OCI-LY1 (cell line): ENCODE results near the gene CORO1C.

ENCODE experiments used
- H2AFZ ChIP-seq: fragments of 200-600 bp; sonication (generic), shearing (Covaris generic); 2 replicates; pipeline ENCODE4 v1.6.0; 2014; ENCODE audit warnings: antibody characterized with exemption, mild to moderate bottlenecking, low read length
- H3F3A ChIP-seq: fragments of 200-600 bp; sonication (generic), shearing (Covaris generic); 2 replicates; pipeline ENCODE4 v1.6.0; 2014; ENCODE audit warnings: mild to moderate bottlenecking, antibody characterized with exemption, low read length, moderate library complexity; ENCODE audit not compliant: insufficient read depth
- H3K27ac ChIP-seq: fragments of 200-600 bp; sonication (generic); 2 replicates; pipeline ENCODE4 v1.5.1; 2014; ENCODE audit warnings: low read length, mixed run types, mild to moderate bottlenecking, low read depth; ENCODE audit not compliant: poor library complexity, severe bottlenecking
- H3K27me3 ChIP-seq: fragments of 200-600 bp; sonication (generic); 2 replicates; pipeline ENCODE4 v1.6.0; 2014; ENCODE audit warnings: antibody characterized with exemption, mild to moderate bottlenecking, low read length, moderate library complexity; ENCODE audit not compliant: insufficient read depth
- H3K36me3 ChIP-seq: fragments of 200-600 bp; sonication (generic); 2 replicates; pipeline ENCODE4 v1.6.1; 2014; ENCODE audit warnings: mild to moderate bottlenecking, antibody characterized with exemption, low read length, moderate library complexity, mixed read lengths; ENCODE audit not compliant: insufficient read depth
- H3K4me1 ChIP-seq: fragments of 200-600 bp; sonication (generic); 2 replicates; pipeline ENCODE4 v1.5.1; 2014; ENCODE audit warnings: mild to moderate bottlenecking, low read length, moderate library complexity; ENCODE audit not compliant: insufficient read depth, severe bottlenecking
- H3K4me2 ChIP-seq: fragments of 200-600 bp; sonication (generic), shearing (Covaris generic); 2 replicates; pipeline ENCODE4 v1.6.1; 2014; ENCODE audit warnings: low read length
- H3K4me3 ChIP-seq: fragments of 200-600 bp; sonication (generic); 2 replicates; pipeline ENCODE4 v1.5.1; 2014; ENCODE audit warnings: low read length, low read depth, mild to moderate bottlenecking, mixed read lengths; ENCODE audit not compliant: poor library complexity, severe bottlenecking
- H3K79me2 ChIP-seq: fragments of 200-600 bp; shearing (Covaris generic); 2 replicates; pipeline ENCODE4 v1.6.1; 2016; ENCODE audit warnings: mixed run types, low read length, mixed read lengths; ENCODE audit not compliant: insufficient read depth
- H3K9ac ChIP-seq: fragments of 200-600 bp; sonication (generic), shearing (Covaris generic); 2 replicates; pipeline ENCODE4 v1.6.1; 2014; ENCODE audit warnings: mild to moderate bottlenecking, low read length, mixed read lengths
- H3K9me2 ChIP-seq: fragments of 200-600 bp; sonication (generic), shearing (Covaris generic); 2 replicates; pipeline ENCODE4 v1.6.1; 2014; ENCODE audit warnings: low read depth, mild to moderate bottlenecking, low read length, mixed read lengths
- H3K9me3 ChIP-seq: fragments of 200-600 bp; shearing (Covaris generic); 2 replicates; pipeline ENCODE4 v1.6.1; 2014; ENCODE audit warnings: low read length, mixed read lengths
- H4K20me1 ChIP-seq: fragments of 200-600 bp; sonication (generic), shearing (Covaris generic); 2 replicates; pipeline ENCODE4 v1.6.0; 2016; ENCODE audit warnings: mild to moderate bottlenecking, low read length; ENCODE audit not compliant: insufficient read depth
- CTCF ChIP-seq: fragments of 200-600 bp; sonication (generic), shearing (Covaris generic); IDR thresholded peaks from 2 replicates; pipeline ENCODE4 v1.5.1; 2017; ENCODE audit warnings: mild to moderate bottlenecking, antibody characterized with exemption, low read length, moderate library complexity, mixed read lengths
- EZH2 ChIP-seq: fragments of 200-600 bp; sonication (generic), shearing (Covaris generic); IDR thresholded peaks from 2 replicates; pipeline ENCODE4 v1.8.0; 2017; ENCODE audit warnings: borderline replicate concordance, mixed run types, mild to moderate bottlenecking, antibody characterized with exemption, low read length, moderate library complexity, mixed read lengths

The CORO1C gene

GRCh38 chr12:108685469-108686260 is 45.7 kb downstream of the CORO1C start:
- Histone ChIP-seq H3K9me3 (no peaks in the 10 kb centered on the region), H3K9me2 (no peaks in the 10 kb centered on the region), H4K20me1 (no peaks in the 10 kb centered on the region), H3K9ac (no peak overlapping the region), H3K4me2 (no peak overlapping the region), H3K27ac (no peak overlapping the region), H3K79me2 (peaks cover 7% of the 10 kb centered on the region; the same call in 1 of the 2 replicates), H3K4me1 (peaks cover 21% of the 10 kb centered on the region), H3F3A (no peaks in the 10 kb centered on the region), H3K36me3 (no peaks in the 10 kb centered on the region), H3K27me3 (no peaks in the 10 kb centered on the region), H3K4me3 (no peak overlapping the region), H2AFZ (no peak overlapping the region)
- TF ChIP-seq EZH2 (no peak), CTCF (no peak)

GRCh38 chr12:108683906-108684556 is 47.3 kb downstream of the CORO1C start:
- Histone ChIP-seq H3F3A (no peaks in the 10 kb centered on the region), H3K4me1 (peaks cover 11% of the 10 kb centered on the region), H3K4me2 (no peak overlapping the region), H3K4me3 (no peak overlapping the region), H3K9ac (no peak overlapping the region), H3K27ac (no peak overlapping the region), H3K79me2 (peaks cover 7% of the 10 kb centered on the region; the same call in 1 of the 2 replicates), H3K9me3 (no peaks in the 10 kb centered on the region), H2AFZ (no peak overlapping the region), H3K27me3 (no peaks in the 10 kb centered on the region), H3K36me3 (no peaks in the 10 kb centered on the region), H3K9me2 (no peaks in the 10 kb centered on the region), H4K20me1 (no peaks in the 10 kb centered on the region)
- TF ChIP-seq CTCF (no peak), EZH2 (no peak)

GRCh38 chr12:108681317-108681716 is 50.0 kb downstream of the CORO1C start:
- Histone ChIP-seq H3K9ac (no peak overlapping the region), H3K27me3 (no peaks in the 10 kb centered on the region), H3K4me1 (peaks cover 11% of the 10 kb centered on the region), H3K9me3 (no peaks in the 10 kb centered on the region), H3F3A (no peaks in the 10 kb centered on the region), H3K4me2 (no peak overlapping the region), H3K4me3 (no peak overlapping the region), H3K79me2 (peaks cover 7% of the 10 kb centered on the region; the same call in 1 of the 2 replicates), H4K20me1 (no peaks in the 10 kb centered on the region), H2AFZ (no peak overlapping the region), H3K27ac (no peak overlapping the region), H3K9me2 (no peaks in the 10 kb centered on the region), H3K36me3 (no peaks in the 10 kb centered on the region)
- TF ChIP-seq EZH2 (no peak), CTCF (no peak)
